GM21529 (cell line): Measurements from ENCODE around the gene HSD17B14.

ENCODE experiments used
- ATAC-seq: cut with Tn5 transposase; IDR thresholded peaks from one replicate; pipeline ENCODE4 v1.9.1; 2021; ENCODE audit not compliant: unreplicated experiment

The HSD17B14 gene

GRCh38 chr19:48830965-48831364 is 5.3 kb downstream of the HSD17B14 start:
- ATAC-seq, result no peak

- ATAC-seq, result no peak
Observed at GRCh38 chr19:48830088-48830487, 6.2 kb downstream of the HSD17B14 start.

GRCh38 chr19:48826606-48827020 is 9.7 kb downstream of the HSD17B14 start:
- no peak for ATAC-seq

- no peak for ATAC-seq
Observed at GRCh38 chr19:48822514-48822913, 13.8 kb downstream of the HSD17B14 start.

- ATAC-seq, result no peak
Observed at GRCh38 chr19:48821633-48822032, 14.7 kb downstream of the HSD17B14 start.

- ATAC-seq, result no peak
Observed at GRCh38 chr19:48819366-48819816, 16.9 kb downstream of the HSD17B14 start.

GRCh38 chr19:48818234-48818820 is 18.0 kb downstream of the HSD17B14 start:
- no peak for ATAC-seq

GRCh38 chr19:48817585-48818124 is 18.6 kb downstream of the HSD17B14 start:
- ATAC-seq, result no peak

GRCh38 chr19:48815870-48816501 is 20.3 kb downstream of the HSD17B14 start:
- no peak for ATAC-seq

GRCh38 chr19:48814895-48815294 is 21.4 kb downstream of the HSD17B14 start:
- no peak for ATAC-seq

- ATAC-seq, result no peak
Observed at GRCh38 chr19:48813123-48813913, 23.0 kb downstream of the HSD17B14 start.

GRCh38 chr19:48812094-48812929 is 24.0 kb downstream of the HSD17B14 start:
- peak; percentile 41 for ATAC-seq

GRCh38 chr19:48810151-48810550 is 26.1 kb downstream of the HSD17B14 start:
- ATAC-seq, result no peak

- ATAC-seq, result no peak
Observed at GRCh38 chr19:48807590-48808308, 28.5 kb downstream of the HSD17B14 start.

GRCh38 chr19:48806818-48807589 is 29.3 kb downstream of the HSD17B14 start:
- no peak for ATAC-seq

- no peak for ATAC-seq
Observed at GRCh38 chr19:48806518-48806817, 29.8 kb downstream of the HSD17B14 start.

- ATAC-seq, result no peak
Observed at GRCh38 chr19:48805452-48805851, 30.8 kb downstream of the HSD17B14 start.

- ATAC-seq, result no peak
Observed at GRCh38 chr19:48804496-48804895, 31.8 kb downstream of the HSD17B14 start.

GRCh38 chr19:48802623-48803022 is 33.7 kb downstream of the HSD17B14 start:
- no peak for ATAC-seq
